Measurements from ENCODE around the gene TCF4. TPM values are rescaled to one million over a fixed set of nuclear protein-coding genes. Genes with fewer than 3 reads are reported as not detected.

Gene TCF4
- total and polyA plus RNA-seq, 2 of the 13 experiments (the other 11 are each of a cell fraction or from before 2014, with no cell fraction given) = not detected

GRCh38 chr18:55381277-55381676 is 206.7 kb downstream of the TCF4 start:
- Histone ChIP-seq H3K9me3 (ENCODE audit: low read length) (0 out of 2 replicates have a peak, but pooled peaks cover 14% of the 10 kb centered on the region), H3K27me3 (ENCODE audit: control insufficient read depth in 1 of 2, insufficient read depth in 2 of 2, low read length in 2 of 2) (no peaks in the 10 kb centered on the region), H3K4me3 (replicated peaks in 1 of 3; ENCODE audit: insufficient read depth in 1 of 3, low read depth in 2 of 3, low read length in 3 of 3) (no peak overlapping the region), H4K20me1 (ENCODE audit: insufficient read depth, low read length) (no peaks in the 10 kb centered on the region), H2AFZ (ENCODE audit: low read length) (no peak overlapping the region), H3K4me2 (ENCODE audit: low read depth, low read length) (no peak overlapping the region), H3K4me1 (ENCODE audit: insufficient read depth, low read length) (no peaks in the 10 kb centered on the region), H3K27ac (ENCODE audit: extremely low read length, insufficient read depth, low read length) (no peak overlapping the region), H3K79me2 (ENCODE audit: insufficient read depth, low read length) (no peaks in the 10 kb centered on the region), H3K9ac (ENCODE audit: insufficient read depth, low read depth, low read length) (no peak overlapping the region), H3K36me3 (replicated peaks in 1 of 2; ENCODE audit: control insufficient read depth in 1 of 2, insufficient read depth in 2 of 2, low read length in 2 of 2) (no peaks in the 10 kb centered on the region)
- POLR2A ChIA-PET = no interaction called here
- no TSS peak for BruUV-seq (replicated peaks)
- CTCF ChIA-PET (ENCODE audit: low intra/inter-chr PET ratio, low total read pairs) = no interaction called here
- no peak for FAIRE-seq
- no peak for ATAC-seq
- TF ChIP-seq EED (CRISPR knock-in tag; IDR thresholded peaks at IDR 0.05) (no peak), ARID4A (CRISPR knock-in tag; IDR thresholded peaks at IDR 0.05; ENCODE audit: borderline replicate concordance) (no peak), MEF2D (CRISPR knock-in tag; IDR thresholded peaks at IDR 0.05) (no peak), PRDM10 (CRISPR knock-in tag; IDR thresholded peaks at IDR 0.05; ENCODE audit: low read depth) (no peak), PAXIP1 (CRISPR knock-in tag; conservative IDR thresholded peaks at IDR 0.05) (no peak), ZNF276 (CRISPR knock-in tag; IDR thresholded peaks at IDR 0.05; ENCODE audit: low read depth) (no peak), ZNF772 (CRISPR knock-in tag; IDR thresholded peaks at IDR 0.05) (no peak)
- intact Hi-C loops (cut with micrococcal nuclease; ENCODE audit: unreplicated experiment) (no loop called here), in situ Hi-C loops (cut with HindIII; ENCODE audit: extremely low pct_ligation_motif_present, low pct_unique_long_range_greater_than_20kb) (no loop called here)
- DNase-seq (ENCODE audit: low spot score) = no peak

All from HepG2 (cell line).